Measurements from ENCODE around the gene RASD1. TPM values are rescaled to one million over a fixed set of nuclear protein-coding genes. Genes with fewer than 3 reads are reported as not detected.

RASD1 gene
- total and polyA plus RNA-seq, 10 donors = 2.9 to 52.3 (median 10.2) TPM

GRCh38 chr17:17479209-17479608 is 17.0 kb downstream of the RASD1 start:
- Histone ChIP-seq H3K36me3 (peaks cover 0 to 31% (median 0%) of the 10 kb centered on the region in 6 donors), H3K4me3 (no peak overlapping the region), H3K4me1 (peaks cover 18 to 83% (median 57%) of the 10 kb centered on the region in 6 donors), H3K27ac (no peak overlapping the region), H3K9me3 (no peaks in the 10 kb centered on the region), H3K27me3 (replicated peaks in 1 of 7) (no peaks in the 10 kb centered on the region)
- WGBS, 5 donors = 96 to 98% (median 98%) methylated on average over 3 of the region's 3 CpGs
- DNase-seq = no peak
- intact Hi-C loops (cut with DNase I; ENCODE audit: low total_unique reads) = no loop called here
- no peak for TF ChIP-seq POLR2AphosphoS5 (IDR thresholded peaks at IDR 0.05)
- TF ChIP-seq POLR2A (IDR thresholded peaks at IDR 0.05) = no peak
- no peak for TF ChIP-seq CTCF (IDR thresholded peaks at IDR 0.05 in 8 of 11, conservative IDR thresholded peaks at IDR 0.05 in 3 of 11)

GRCh38 chr17:17476865-17477467 is 19.2 kb downstream of the RASD1 start, which contains the start of gene MED9:
Gene MED9 (plus strand): TSS chr17:17477000. CDS start chr17:17477042, 42 bp downstream.
- WGBS, 5 donors = 0 to 1% (median 0%) methylated on average over 41 to 47 of the region's 47 CpGs
- TF ChIP-seq POLR2A (IDR thresholded peaks at IDR 0.05) (no peak), CTCF (IDR thresholded peaks at IDR 0.05 in 8 of 11, conservative IDR thresholded peaks at IDR 0.05 in 3 of 11) (peak in 1 of 11 experiments; percentile 11), POLR2AphosphoS5 (IDR thresholded peaks at IDR 0.05) (peak; percentile 93 to 96 (median 94))
- Histone ChIP-seq H3K9me3 (no peaks in the 10 kb centered on the region), H3K4me1 (peaks cover 17 to 61% (median 50%) of the 10 kb centered on the region in 6 donors), H3K27me3 (replicated peaks in 1 of 7) (no peaks in the 10 kb centered on the region), H3K36me3 (peaks cover 0 to 23% (median 0%) of the 10 kb centered on the region in 6 donors), H3K4me3 (peak within 1 kb of the TSS; percentile 77 to 98 (median 88)), H3K27ac (peak within 1 kb of the TSS; percentile 75 to 95 (median 92))
- intact Hi-C loops (cut with DNase I; ENCODE audit: low total_unique reads) = no loop called here
- peak; percentile 97 for DNase-seq

GRCh38 chr17:17474341-17474740 is 21.9 kb downstream of the RASD1 start:
- intact Hi-C loops (cut with DNase I; ENCODE audit: low total_unique reads) = no loop called here
- TF ChIP-seq CTCF (IDR thresholded peaks at IDR 0.05 in 8 of 11, conservative IDR thresholded peaks at IDR 0.05 in 3 of 11) (no peak), POLR2AphosphoS5 (IDR thresholded peaks at IDR 0.05) (no peak), POLR2A (IDR thresholded peaks at IDR 0.05) (no peak)
- H3K27me3 ChIP-seq (replicated peaks in 1 of 7) = peaks cover 0 to 9% (median 0%) of the 10 kb centered on the region in 7 donors
- H3K27ac ChIP-seq = no peak overlapping the region
- peaks cover 17 to 35% (median 30%) of the 10 kb centered on the region in 6 donors for H3K4me1 ChIP-seq
- peaks cover 0 to under 1% (median 0%) of the 10 kb centered on the region in 6 donors for H3K36me3 ChIP-seq
- H3K9me3 ChIP-seq = no peaks in the 10 kb centered on the region
- whole genome bisulfite sequencing, 5 donors = 75 to 83% (median 79%) methylated on average over 7 of the region's 7 CpGs
- H3K4me3 ChIP-seq = no peak overlapping the region
- peak; percentile 54 for DNase-seq

- Histone ChIP-seq H3K4me1 (peaks cover 4 to 26% (median 13%) of the 10 kb centered on the region in 6 donors), H3K36me3 (no peaks in the 10 kb centered on the region), H3K9me3 (no peaks in the 10 kb centered on the region), H3K27ac (peak overlapping the region in 1 of 8 donors; percentile 4), H3K4me3 (no peak overlapping the region), H3K27me3 (replicated peaks in 1 of 7) (peaks cover 0 to 9% (median 0%) of the 10 kb centered on the region in 7 donors)
- no peak for DNase-seq
- TF ChIP-seq POLR2AphosphoS5 (IDR thresholded peaks at IDR 0.05) = no peak
- TF ChIP-seq POLR2A (IDR thresholded peaks at IDR 0.05) = no peak
- no peak for TF ChIP-seq CTCF (IDR thresholded peaks at IDR 0.05 in 8 of 11, conservative IDR thresholded peaks at IDR 0.05 in 3 of 11)
- 66 to 80% (median 73%) methylated on average over 8 of the region's 8 CpGs for WGBS, 5 donors
- intact Hi-C loops (cut with DNase I; ENCODE audit: low total_unique reads) = no loop called here
Measured at GRCh38 chr17:17472333-17472920, 23.8 kb downstream of the RASD1 start.

Data from spleen (tissue), 11 donors.